HG03064 (cell line): ENCODE data around the gene GAS5.
"Not testable (repeated sequence)": the region's sequence is repeated elsewhere in the genome, so short reads cannot be mapped to it uniquely, and the experiment has no call there.

Experiments used
- ATAC-seq: cut with Tn5 transposase; IDR thresholded peaks from one replicate; pipeline ENCODE4 v1.9.1; 2021; ENCODE audit warnings: low read depth; ENCODE audit not compliant: unreplicated experiment

Gene GAS5

GRCh38 chr1:173870252-173871075 lies 2.7 kb upstream of the GAS5 start:
- ATAC-seq: no peak

- no peak for ATAC-seq
Observed at GRCh38 chr1:173869021-173869359, 1.2 kb upstream of the GAS5 start.

- peak; percentile 51 for ATAC-seq
Observed at GRCh38 chr1:173868266-173869020, 654 bp upstream of the GAS5 start, which contains the start of gene ZBTB37. Gene ZBTB37, plus strand, starts transcription at chr1:173868380. Its CDS starts 1,846 bp downstream, at chr1:173870226.

- ATAC-seq: no peak
Observed at GRCh38 chr1:173867141-173867752, 542 bp downstream of the GAS5 start.

GRCh38 chr1:173866413-173867115 lies 1.2 kb downstream of the GAS5 start:
- ATAC-seq: no peak

- no peak for ATAC-seq
Observed at GRCh38 chr1:173865468-173866164, 2.2 kb downstream of the GAS5 start.

- no peak for ATAC-seq
Observed at GRCh38 chr1:173864179-173864867, 3.5 kb downstream of the GAS5 start.

- ATAC-seq: no peak
Observed at GRCh38 chr1:173863224-173864161, 4.3 kb downstream of the GAS5 start.

- no peak for ATAC-seq
Observed at GRCh38 chr1:173862769-173863223, 5.0 kb downstream of the GAS5 start.

- not testable (repeated sequence) for ATAC-seq
Observed at GRCh38 chr1:173862146-173862768, 5.5 kb downstream of the GAS5 start.

GRCh38 chr1:173861731-173862145 lies 6.1 kb downstream of the GAS5 start:
- ATAC-seq: no peak

- ATAC-seq: no peak
Observed at GRCh38 chr1:173860065-173860464, 7.7 kb downstream of the GAS5 start.

GRCh38 chr1:173859547-173859946 lies 8.2 kb downstream of the GAS5 start:
- ATAC-seq: not testable (repeated sequence)

GRCh38 chr1:173857363-173857917 lies 10.3 kb downstream of the GAS5 start:
- no peak for ATAC-seq

GRCh38 chr1:173856903-173857302 lies 10.9 kb downstream of the GAS5 start:
- no peak for ATAC-seq

- no peak for ATAC-seq
Observed at GRCh38 chr1:173856014-173856413, 11.8 kb downstream of the GAS5 start.

- ATAC-seq: no peak
Observed at GRCh38 chr1:173853074-173853473, 14.7 kb downstream of the GAS5 start.

- ATAC-seq: no peak
Observed at GRCh38 chr1:173852105-173852504, 15.7 kb downstream of the GAS5 start.
